GM23338 (cell line): ENCODE measurements around the gene AMOTL1. TPM values are rescaled to one million over a fixed set of nuclear protein-coding genes. Genes with fewer than 3 reads are reported as not detected.

Source experiments
- ATAC-seq: fragments of 200-7000 bp; cut with Tn5 transposase; 3 replicates; pipeline ENCODE4 v1.9.1; 2020
- DNase-seq: peaks from one replicate; pipeline ENCODE4 v3.0.0-alpha.2; 2015; ENCODE audit warnings: low spot score
- H2AFZ ChIP-seq: fragments of 200-600 bp; sonication (generic); 2 replicates; pipeline ENCODE4 v1.8.0; 2016; ENCODE audit warnings: antibody characterized with exemption, mild to moderate bottlenecking, moderate library complexity
- H3F3A ChIP-seq: fragments of 200-600 bp; sonication (generic); replicated peaks from 2 replicates; pipeline ENCODE4 v1.8.0; 2017; ENCODE audit warnings: antibody characterized with exemption, mixed run types, low read depth
- H3K27ac ChIP-seq: fragments of 200-600 bp; sonication (generic); 2 replicates; pipeline ENCODE4 v1.6.1; 2016; ENCODE audit warnings: low read depth
- H3K27me3 ChIP-seq: fragments of 200-600 bp; sonication (generic); 2 replicates; pipeline ENCODE4 v1.8.0; 2016; ENCODE audit warnings: mild to moderate bottlenecking, mixed run types, moderate library complexity; ENCODE audit not compliant: insufficient read depth
- H3K36me3 ChIP-seq: fragments of 200-600 bp; sonication (generic); 2 replicates; pipeline ENCODE4 v1.8.0; 2016; ENCODE audit warnings: mild to moderate bottlenecking; ENCODE audit not compliant: insufficient read depth
- H3K4me1 ChIP-seq: fragments of 200-600 bp; sonication (generic); 2 replicates; pipeline ENCODE4 v1.8.0; 2016; ENCODE audit warnings: mild to moderate bottlenecking, moderate library complexity; ENCODE audit not compliant: insufficient read depth
- H3K4me2 ChIP-seq: fragments of 200-600 bp; sonication (generic); 2 replicates; pipeline ENCODE4 v1.7.1; 2017; ENCODE audit warnings: mixed run types
- H3K4me3 ChIP-seq: fragments of 200-600 bp; sonication (generic); 2 replicates; pipeline ENCODE4 v1.6.1; 2016; ENCODE audit warnings: mixed run types
- H3K79me2 ChIP-seq: fragments of 200-600 bp; sonication (generic); replicated peaks from 2 replicates; pipeline ENCODE4 v1.8.0; 2017; ENCODE audit warnings: mild to moderate bottlenecking; ENCODE audit not compliant: insufficient read depth
- H3K9me2 ChIP-seq: fragments of 200-600 bp; sonication (generic); 2 replicates; pipeline ENCODE4 v1.8.0; 2017; ENCODE audit not compliant: insufficient read depth
- H4K20me1 ChIP-seq: fragments of 200-600 bp; sonication (generic); replicated peaks from 2 replicates; pipeline ENCODE4 v1.8.0; 2017; ENCODE audit warnings: mild to moderate bottlenecking; ENCODE audit not compliant: insufficient read depth
- H3K27ac Mint-ChIP-seq: 2 replicates; pipeline ENCODE4 v1.8.0; 2020; ENCODE audit warnings: inconsistent platforms, mild to moderate bottlenecking, moderate library complexity, mixed read lengths
- H3K27me3 Mint-ChIP-seq: 3 replicates; pipeline ENCODE4 v1.8.0; 2022; ENCODE audit warnings: low read depth, mild to moderate bottlenecking, moderate library complexity, mixed read lengths, inconsistent platforms; ENCODE audit not compliant: insufficient read depth, poor library complexity
- H3K36me3 Mint-ChIP-seq: 3 replicates; pipeline ENCODE4 v1.8.0; 2021; ENCODE audit warnings: low read depth, mild to moderate bottlenecking, inconsistent platforms, moderate library complexity, mixed read lengths
- H3K4me1 Mint-ChIP-seq: 3 replicates; pipeline ENCODE4 v1.8.0; 2020; ENCODE audit warnings: mild to moderate bottlenecking, inconsistent platforms, mixed read lengths
- H3K4me3 Mint-ChIP-seq: 3 replicates; pipeline ENCODE4 v1.8.0; 2021; ENCODE audit warnings: moderate library complexity, mild to moderate bottlenecking, inconsistent platforms, mixed read lengths
- H3K9me3 Mint-ChIP-seq: 3 replicates; pipeline ENCODE4 v1.8.0; 2020; ENCODE audit warnings: moderate library complexity, mild to moderate bottlenecking, inconsistent platforms, mixed read lengths
- ETS1 ChIP-seq: IDR thresholded peaks from 2 replicates; pipeline ENCODE4 v1.6.1; 2016; ENCODE audit warnings: antibody characterized with exemption
- EZH2phosphoT487 ChIP-seq: fragments of 200-600 bp; sonication (generic); IDR thresholded peaks from one replicate; pipeline ENCODE4 v1.8.1; 2018; ENCODE audit warnings: antibody characterized with exemption; ENCODE audit not compliant: unreplicated experiment
- JUNB ChIP-seq: IDR thresholded peaks from one replicate; pipeline ENCODE4 v1.6.1; 2016; ENCODE audit warnings: antibody characterized with exemption; ENCODE audit not compliant: unreplicated experiment
- NANOG ChIP-seq: IDR thresholded peaks from 2 replicates; pipeline ENCODE4 v1.6.1; 2016; ENCODE audit warnings: antibody characterized with exemption, borderline replicate concordance
- POLR2AphosphoS5 ChIP-seq: IDR thresholded peaks from 2 replicates; pipeline ENCODE4 v1.6.1; 2016; ENCODE audit warnings: antibody characterized with exemption, low read depth
- STAT1 ChIP-seq: IDR thresholded peaks from one replicate; pipeline ENCODE4 v1.6.1; 2016; ENCODE audit warnings: antibody characterized with exemption; ENCODE audit not compliant: unreplicated experiment
- ZNF114 ChIP-seq: fragments of 250-450 bp; sonication (Bioruptor Pico); IDR thresholded peaks from 2 replicates; pipeline ENCODE4 v1.5.0; 2020; ENCODE audit warnings: mild to moderate bottlenecking, moderate library complexity
- ZNF331 ChIP-seq: fragments of 250-450 bp; sonication (Bioruptor Pico); IDR thresholded peaks from 2 replicates; pipeline ENCODE4 v1.5.0; 2020; ENCODE audit warnings: low read depth, mild to moderate bottlenecking, moderate library complexity
- ZNF462 ChIP-seq: fragments of 250-450 bp; sonication (Bioruptor Pico); IDR thresholded peaks from 2 replicates; pipeline ENCODE4 v1.5.0; 2020; ENCODE audit warnings: mild to moderate bottlenecking, moderate library complexity
- polyA plus RNA-seq: library from polyadenylated mRNA; unstranded; fragments of >200 nt; fragmentation: Nextera tagmentation; extraction: Ambion mirVana; gene quantifications from 2 replicates; pipeline ENCODE4 v1.2.1, GENCODE V29; 2016
- total RNA-seq: library from RNA; depleted of rRNA; stranded (reverse); fragments of >200 nt; shearing (Covaris generic); gene quantifications from 2 replicates; pipeline ENCODE4 v1.2.3, GENCODE V29; 2014

Gene AMOTL1
- total and polyA plus RNA-seq, 2 experiments from 2014 or later, result 4.3 to 18.7 TPM

GRCh38 chr11:94751786-94752185, 16.4 kb upstream of the AMOTL1 start (continued):
- TF ChIP-seq ZNF462 (CRISPR knock-in tag), result no peak
- no peak for TF ChIP-seq EZH2phosphoT487
- no peak for TF ChIP-seq NANOG
- TF ChIP-seq POLR2AphosphoS5, result no peak
- no peak for TF ChIP-seq ZNF331 (CRISPR knock-in tag)

- Mint-ChIP-seq H3K27me3 (peaks cover 1% of the 10 kb centered on the region), H3K4me1 (peaks cover 48% of the 10 kb centered on the region), H3K27ac (no peak overlapping the region), H3K9me3 (no peaks in the 10 kb centered on the region), H3K4me3 (no peak overlapping the region), H3K36me3 (no peaks in the 10 kb centered on the region)
- no peaks in the 10 kb centered on the region for H3K36me3 ChIP-seq
- H3K4me2 ChIP-seq, result no peak overlapping the region
- no peaks in the 10 kb centered on the region for H3K27me3 ChIP-seq
- H2AFZ ChIP-seq, result no peak overlapping the region
- no peaks in the 10 kb centered on the region for H4K20me1 ChIP-seq
- no peak overlapping the region for H3K27ac ChIP-seq
- no peak overlapping the region for H3K4me3 ChIP-seq
- ATAC-seq, result no peak
- H3K79me2 ChIP-seq, result no peaks in the 10 kb centered on the region; the same call in 1 of the 2 replicates
- H3K9me2 ChIP-seq, result no peaks in the 10 kb centered on the region
- no peak for DNase-seq
- H3K4me1 ChIP-seq, result peaks cover 8% of the 10 kb centered on the region
- no peaks in the 10 kb centered on the region for H3F3A ChIP-seq
- TF ChIP-seq ETS1 (no peak), POLR2AphosphoS5 (no peak), JUNB (no peak), ZNF114 (no peak), STAT1 (no peak), EZH2phosphoT487 (no peak), ZNF462 (CRISPR knock-in tag) (no peak)
Observed at GRCh38 chr11:94753630-94754029, 14.5 kb upstream of the AMOTL1 start.
